H1 (cell line): ENCODE results near the gene KRTAP10-8. TPM values are rescaled to one million over a fixed set of nuclear protein-coding genes. Genes with fewer than 3 reads are reported as not detected.

Experiments
- CTCF ChIA-PET: fragments of 300-600 bp; sonication (Branson Sonifier 250); formaldehyde crosslinking; loops from one replicate; lab custom pipeline; 2021; ENCODE audit not compliant: partially characterized antibody; lab: Charles Lee
- POLR2A ChIA-PET: fragments of 300-600 bp; sonication (Branson Sonifier 250); formaldehyde crosslinking; loops from one replicate; lab custom pipeline; 2021; ENCODE audit warnings: inconsistent platforms; ENCODE audit not compliant: partially characterized antibody; lab: Charles Lee
- DNase-seq, 2 experiments: peaks; one replicate each; pipeline versions ENCODE4 v3.0.0 to v3.0.0-alpha.2; 2010 to 2022; ENCODE audit warnings: low spot score in 2 of 2, low read depth in 1 of 2, mixed read lengths in 1 of 2
- FAIRE-seq: peaks from 2 replicates; lab custom pipeline; 2011; peaks lifted over from hg19 to GRCh38; lab: Jason Lieb, UNC
- H2AFZ ChIP-seq: 2 replicates; pipeline ENCODE4 v1.8.1; 2012; ENCODE audit warnings: low read length, inconsistent platforms
- H2AK5ac ChIP-seq: 2 replicates; pipeline ENCODE4 v1.6.1; 2013; ENCODE audit warnings: low read depth, low read length
- H2BK120ac ChIP-seq: replicated peaks from 2 replicates; pipeline ENCODE3; 2013; ENCODE audit warnings: low read depth, low read length, inconsistent platforms
- H2BK12ac ChIP-seq: 2 replicates; pipeline ENCODE4 v1.6.1; 2013; ENCODE audit warnings: low read depth, low read length
- H2BK15ac ChIP-seq: 2 replicates; pipeline ENCODE4 v1.6.1; 2013; ENCODE audit warnings: low read length
- H2BK20ac ChIP-seq: 2 replicates; pipeline ENCODE4 v1.6.1; 2013; ENCODE audit warnings: low read length
- H2BK5ac ChIP-seq: 2 replicates; pipeline ENCODE4 v1.6.1; 2013; ENCODE audit warnings: low read depth, low read length
- H3K14ac ChIP-seq: 2 replicates; pipeline ENCODE4 v1.6.1; 2013; ENCODE audit warnings: inconsistent platforms; ENCODE audit not compliant: insufficient read length
- H3K18ac ChIP-seq: 2 replicates; pipeline ENCODE4 v1.6.1; 2013; ENCODE audit warnings: low read length; ENCODE audit errors: extremely low read depth
- H3K23ac ChIP-seq: 2 replicates; pipeline ENCODE4 v1.6.1; 2013; ENCODE audit warnings: inconsistent platforms; ENCODE audit not compliant: insufficient read length
- H3K23me2 ChIP-seq: 2 replicates; pipeline ENCODE4 v1.6.1; 2013; ENCODE audit warnings: low read depth, low read length
- H3K27ac ChIP-seq: 2 replicates; pipeline ENCODE4 v1.6.1; 2011; ENCODE audit warnings: low read depth, low read length, inconsistent platforms
- H3K27me3 ChIP-seq, 4 experiments: replicated peaks in 1 of 4; 1 replicate in 1 of 4; 2 replicates in 3 of 4; pipeline versions ENCODE4 v1.6.1 to v1.8.1; 2011 to 2013; ENCODE audit warnings: low read length in 3 of 4, mild to moderate bottlenecking in 3 of 4, inconsistent platforms in 2 of 4, mixed read lengths in 2 of 4, moderate library complexity in 1 of 4; ENCODE audit not compliant: control insufficient read depth in 3 of 4, insufficient read depth in 3 of 4; ENCODE audit errors: extremely low read depth in 1 of 4
- H3K36me3 ChIP-seq, 4 experiments: 2 replicates each; pipeline versions ENCODE4 v1.6.1 to v1.8.1; 2011 to 2013; ENCODE audit warnings: mild to moderate bottlenecking in 4 of 4, low read length in 3 of 4, moderate library complexity in 2 of 4, control low read depth in 1 of 4, inconsistent platforms in 1 of 4; ENCODE audit not compliant: insufficient read depth in 4 of 4, control insufficient read depth in 2 of 4
- H3K4ac ChIP-seq: replicated peaks from 2 replicates; pipeline ENCODE3; 2013; ENCODE audit warnings: low read length, low read depth, mixed read lengths, inconsistent platforms; ENCODE audit not compliant: insufficient read length
- H3K4me1 ChIP-seq, 4 experiments: replicated peaks in 1 of 4; 1 replicate in 1 of 4; 2 replicates in 3 of 4; pipeline versions ENCODE4 v1.6.1 to v1.8.1; 2011 to 2013; ENCODE audit warnings: low read length in 3 of 4, inconsistent platforms in 2 of 4, mixed read lengths in 1 of 4; ENCODE audit not compliant: insufficient read depth in 4 of 4, control insufficient read depth in 3 of 4
- H3K4me2 ChIP-seq, 2 experiments: 2 replicates each; pipeline versions ENCODE4 v1.6.1 to v1.8.1; 2011 to 2013; ENCODE audit warnings: low read depth in 2 of 2, low read length in 2 of 2, control low read depth in 1 of 2, inconsistent platforms in 1 of 2, mild to moderate bottlenecking in 1 of 2; ENCODE audit not compliant: insufficient read depth in 1 of 2
- H3K4me3 ChIP-seq, 4 experiments: fragments of 200-600, 300-600 bp in 1 of 4; sonication (generic), shearing (Covaris generic), sonication (Bioruptor Twin) in 1 of 4; 2 replicates each; pipeline versions ENCODE4 v1.5.1 to v1.8.1; 2011 to 2016; ENCODE audit warnings: low read length in 4 of 4, low read depth in 3 of 4, control low read depth in 2 of 4, inconsistent platforms in 2 of 4, mild to moderate bottlenecking in 2 of 4, mixed read lengths in 1 of 4, moderate library complexity in 1 of 4; ENCODE audit not compliant: insufficient read depth in 2 of 4; ENCODE audit errors: extremely low read depth in 1 of 4
- H3K56ac ChIP-seq: replicated peaks from 2 replicates; pipeline ENCODE3; 2013; ENCODE audit warnings: low read depth, mild to moderate bottlenecking, mixed read lengths, low read length, inconsistent platforms; ENCODE audit not compliant: insufficient read length
- H3K79me1 ChIP-seq: 2 replicates; pipeline ENCODE4 v1.6.1; 2013; ENCODE audit warnings: low read depth, low read length, control low read depth
- H3K79me2 ChIP-seq, 2 experiments: 2 replicates each; pipeline versions ENCODE4 v1.6.1 to v1.8.1; 2012 to 2013; ENCODE audit warnings: low read length in 2 of 2, mild to moderate bottlenecking in 2 of 2, inconsistent platforms in 1 of 2; ENCODE audit not compliant: insufficient read depth in 2 of 2, control insufficient read depth in 1 of 2
- H3K9ac ChIP-seq, 4 experiments: replicated peaks in 1 of 4; 1 replicate in 1 of 4; 2 replicates in 3 of 4; pipeline versions ENCODE4 v1.6.1 to v1.8.1; 2011 to 2013; ENCODE audit warnings: low read depth in 3 of 4, low read length in 3 of 4, control low read depth in 2 of 4, mild to moderate bottlenecking in 2 of 4, moderate library complexity in 2 of 4, inconsistent platforms in 1 of 4; ENCODE audit errors: extremely low read depth in 1 of 4
- H3K9me3 ChIP-seq, 2 experiments: 2 replicates each; pipeline versions ENCODE4 v1.6.1 to v1.8.1; 2012 to 2013; ENCODE audit warnings: mild to moderate bottlenecking in 2 of 2, moderate library complexity in 2 of 2, control low read depth in 1 of 2, inconsistent platforms in 1 of 2, low read depth in 1 of 2, low read length in 1 of 2, mixed read lengths in 1 of 2; ENCODE audit not compliant: insufficient read depth in 2 of 2
- H4K20me1 ChIP-seq, 2 experiments: replicated peaks in 1 of 2; 2 replicates each; pipeline versions ENCODE3 to v1.8.1; 2011 to 2013; ENCODE audit warnings: inconsistent platforms in 2 of 2, low read length in 2 of 2, mild to moderate bottlenecking in 1 of 2; ENCODE audit not compliant: insufficient read depth in 2 of 2, control insufficient read depth in 1 of 2
- H4K5ac ChIP-seq: 2 replicates; pipeline ENCODE4 v1.6.1; 2013; ENCODE audit warnings: low read length, low read depth, mixed read lengths, inconsistent platforms; ENCODE audit not compliant: insufficient read length
- H4K8ac ChIP-seq: 2 replicates; pipeline ENCODE4 v1.8.0; 2013; ENCODE audit warnings: mild to moderate bottlenecking, moderate library complexity, low read length, inconsistent platforms; ENCODE audit not compliant: insufficient read depth; ENCODE audit errors: extremely low read depth
- H4K91ac ChIP-seq: replicated peaks from 2 replicates; pipeline ENCODE3; 2013; ENCODE audit warnings: low read length, mixed read lengths, inconsistent platforms; ENCODE audit not compliant: insufficient read length
- BACH1 ChIP-seq: IDR thresholded peaks from 2 replicates; pipeline ENCODE4 v1.6.1; 2012; ENCODE audit warnings: low read length, improper control_type of control experiment
- POU5F1 ChIP-seq: IDR thresholded peaks from 2 replicates; pipeline ENCODE4 v1.6.1; 2011; ENCODE audit warnings: low read depth, mild to moderate bottlenecking, low read length, moderate library complexity
- SP1 ChIP-seq: IDR thresholded peaks from 2 replicates; pipeline ENCODE4 v1.6.1; 2011; ENCODE audit warnings: low read depth, low read length
- WGBS, 2 experiments: shearing (Covaris generic) in 1 of 2; methylation state at CpG; one replicate each; pipeline versions ENCODE4 v1.1.6 to v1.1.7; 2013 to 2015; ENCODE audit warnings: low lambda C conversion rate in 2 of 2, mixed read lengths in 2 of 2, inconsistent platforms in 1 of 2, low coverage in 1 of 2, missing lambda C conversion rate in 1 of 2; ENCODE audit not compliant: insufficient replicate concordance in 2 of 2, insufficient coverage in 1 of 2, insufficient read length in 1 of 2; ENCODE audit errors: extremely low coverage in 1 of 2, missing lambda C conversion rate in 1 of 2; 5-methylcytosine and 5-hydroxymethylcytosine counted together
- polyA plus RNA-seq, 7 experiments: library from polyadenylated mRNA; depleted of rRNA in 3 of 7; stranded (reverse) in 5 of 7; unstranded in 2 of 7; fragments of >200 nt in 5 of 7; fragments of 200-250 nt in 2 of 7; gene quantifications; 1 replicate in 5 of 7; 2 replicates in 1 of 7; 4 replicates in 1 of 7; pipeline versions ENCODE4 v1.2.1 to v1.2.3, GENCODE V29; 2011 to 2013; ENCODE audit warnings: missing spikeins in 2 of 7, mixed read lengths in 2 of 7
- total RNA-seq: library from RNA; stranded (reverse); fragmentation: NEBNext Ultra II Directional; extraction: Animal tissue kit (Norgen Biotek cat#: 25700); gene quantifications from 2 replicates; pipeline ENCODE4 v1.2.1, GENCODE V29; 2021

Gene KRTAP10-8
- total and polyA plus RNA-seq, 2 of the 8 experiments (the other 6 are each of a cell fraction or from before 2014, with no cell fraction given), result not detected

GRCh38 chr21:44613386-44614155, 1.7 kb downstream of the KRTAP10-8 start:
- Histone ChIP-seq H4K8ac (peak overlapping the region; percentile 82), H3K4me1 (peaks cover 0 to 6% (median 2%) of the 10 kb centered on the region in 4 experiments; a peak in 4 of 7 replicates), H2BK12ac (0 out of 2 replicates have a peak overlapping the region, but pooled peaks have one; percentile 71), H3K18ac (no peak overlapping the region), H3K23me2 (no peaks in the 10 kb centered on the region), H3K27ac (no peak overlapping the region), H3K56ac (no peak overlapping the region), H2AFZ (no peak overlapping the region), H2BK20ac (no peak overlapping the region), H3K79me2 (no peaks in the 10 kb centered on the region), H3K23ac (no peak overlapping the region), H3K9ac (no peak overlapping the region), H2AK5ac (no peak overlapping the region), H3K36me3 (no peaks in the 10 kb centered on the region), H3K4ac (no peak overlapping the region), H4K5ac (no peak overlapping the region), H2BK5ac (peak overlapping the region; percentile 26; the same call in 1 of the 2 replicates), H3K79me1 (no peaks in the 10 kb centered on the region), H3K4me3 (no peak overlapping the region), H3K9me3 (peaks cover 19 to 22% of the 10 kb centered on the region in 2 experiments), H3K27me3 (no peaks in the 10 kb centered on the region), H3K14ac (no peak overlapping the region), H2BK15ac (no peak overlapping the region), H4K91ac (peak overlapping the region; percentile 42), H2BK120ac (no peak overlapping the region), H3K4me2 (no peak overlapping the region), H4K20me1 (peaks cover 0 to 1% of the 10 kb centered on the region in 2 experiments)
- ChIA-PET POLR2A (no interaction called here), CTCF (interaction anchor here (0.5 to 1.1 kb wide), 4 partner anchors 11 to 1044 kb away, joined by 3 to 4 read pairs (median 3); partner anchors contain the start of gene KRTAP10-5)
- WGBS, 2 experiments, result 93% methylated on average over 26 of the region's 26 CpGs; no CpG with 5 or more reads in 1 of the 2 experiments
- FAIRE-seq (no peak), DNase-seq (peak in 1 of 2 experiments; percentile 41)
- no peak for TF ChIP-seq SP1
- no peak for TF ChIP-seq BACH1
- TF ChIP-seq POU5F1, result no peak
